Heart left ventricle (tissue), 13 donors: ENCODE measurements around the gene SH3D19.

Experiments
- POLR2A ChIP-seq, 2 donors: fragments of 450-650 bp; IDR thresholded peaks; one replicate each; pipeline ENCODE4 v1.6.1; 2017; ENCODE audit warnings: antibody characterized with exemption in 2 of 2, mild to moderate bottlenecking in 2 of 2, moderate library complexity in 2 of 2
- TF ChIP-seq, protein P1 (sequence below), 12 donors: fragments of 200-600 bp; sonication (generic) in 4 of 12; IDR thresholded peaks; one replicate each; pipeline versions ENCODE4 v1.5.0 to v1.8.0; 2018 to 2022; ENCODE audit warnings: antibody characterized with exemption in 12 of 12, mild to moderate bottlenecking in 5 of 12
- donor health status: ischemic (EF 13 %, LVEDD 7.1; RV severe dilation, severe dysfunction).
- donor health status: DM: no; HTN: yes; CAD: no.
- donor health status: DM: no; HTN: no; CAD: no.
- donor health status: ischemic (EF 25% LVEDD 6.9; RV normal size, moderate dysfunction).
- donor health status: ischemic (EF 25% LVEDD 5.7; RV mildly dilated, moderate dysfunction).
- donor health status: ischemic (EF 35%, LVEDD 5.7; RV mildly dilated, moderate dysfunction).
- donor health status: nonischemic (EF 11% LVEDD 7.7; RV severe dilation, severe dysfunction).
- donor health status: DM: yes; HTN: yes; CAD: no.
- donor health status: PGD.
- donor health status: ischemic (EF 29% LVEDD 5.4; RV normal size, mild dysfunction).
- donor health status: nonischemic (EF 23%, LVEDD 6.1; RV moderate dilation, normal function).

DNA sequence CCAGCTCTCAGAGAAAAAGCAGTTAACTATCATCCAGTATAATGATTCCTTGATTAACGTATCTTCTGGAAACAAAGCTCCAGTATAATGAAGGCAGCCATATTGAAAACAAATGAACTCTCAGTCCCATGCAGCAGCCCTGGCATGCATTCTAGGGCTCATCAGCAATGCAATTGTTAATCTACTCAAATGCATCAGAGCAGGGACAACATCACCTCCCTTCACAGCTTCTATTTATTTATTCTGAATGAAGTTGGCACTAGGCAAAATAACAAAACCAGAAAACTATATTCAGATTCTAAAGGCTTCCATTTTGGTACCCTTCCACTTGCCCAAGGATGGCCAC lies 11.4 kb downstream of the SH3D19 start:
- TF ChIP-seq POLR2A (IDR thresholded peaks at IDR 0.05): no peak
- TF ChIP-seq, protein P1, sequence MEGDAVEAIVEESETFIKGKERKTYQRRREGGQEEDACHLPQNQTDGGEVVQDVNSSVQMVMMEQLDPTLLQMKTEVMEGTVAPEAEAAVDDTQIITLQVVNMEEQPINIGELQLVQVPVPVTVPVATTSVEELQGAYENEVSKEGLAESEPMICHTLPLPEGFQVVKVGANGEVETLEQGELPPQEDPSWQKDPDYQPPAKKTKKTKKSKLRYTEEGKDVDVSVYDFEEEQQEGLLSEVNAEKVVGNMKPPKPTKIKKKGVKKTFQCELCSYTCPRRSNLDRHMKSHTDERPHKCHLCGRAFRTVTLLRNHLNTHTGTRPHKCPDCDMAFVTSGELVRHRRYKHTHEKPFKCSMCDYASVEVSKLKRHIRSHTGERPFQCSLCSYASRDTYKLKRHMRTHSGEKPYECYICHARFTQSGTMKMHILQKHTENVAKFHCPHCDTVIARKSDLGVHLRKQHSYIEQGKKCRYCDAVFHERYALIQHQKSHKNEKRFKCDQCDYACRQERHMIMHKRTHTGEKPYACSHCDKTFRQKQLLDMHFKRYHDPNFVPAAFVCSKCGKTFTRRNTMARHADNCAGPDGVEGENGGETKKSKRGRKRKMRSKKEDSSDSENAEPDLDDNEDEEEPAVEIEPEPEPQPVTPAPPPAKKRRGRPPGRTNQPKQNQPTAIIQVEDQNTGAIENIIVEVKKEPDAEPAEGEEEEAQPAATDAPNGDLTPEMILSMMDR (IDR thresholded peaks at IDR 0.05): no peak
